GM21825 (cell line): ENCODE measurements around the gene GRHL3.

Source experiments
- ATAC-seq: cut with Tn5 transposase; IDR thresholded peaks from one replicate; pipeline ENCODE4 v1.9.1; 2021; ENCODE audit warnings: mild to moderate bottlenecking, moderate library complexity; ENCODE audit not compliant: unreplicated experiment

Gene GRHL3

DNA sequence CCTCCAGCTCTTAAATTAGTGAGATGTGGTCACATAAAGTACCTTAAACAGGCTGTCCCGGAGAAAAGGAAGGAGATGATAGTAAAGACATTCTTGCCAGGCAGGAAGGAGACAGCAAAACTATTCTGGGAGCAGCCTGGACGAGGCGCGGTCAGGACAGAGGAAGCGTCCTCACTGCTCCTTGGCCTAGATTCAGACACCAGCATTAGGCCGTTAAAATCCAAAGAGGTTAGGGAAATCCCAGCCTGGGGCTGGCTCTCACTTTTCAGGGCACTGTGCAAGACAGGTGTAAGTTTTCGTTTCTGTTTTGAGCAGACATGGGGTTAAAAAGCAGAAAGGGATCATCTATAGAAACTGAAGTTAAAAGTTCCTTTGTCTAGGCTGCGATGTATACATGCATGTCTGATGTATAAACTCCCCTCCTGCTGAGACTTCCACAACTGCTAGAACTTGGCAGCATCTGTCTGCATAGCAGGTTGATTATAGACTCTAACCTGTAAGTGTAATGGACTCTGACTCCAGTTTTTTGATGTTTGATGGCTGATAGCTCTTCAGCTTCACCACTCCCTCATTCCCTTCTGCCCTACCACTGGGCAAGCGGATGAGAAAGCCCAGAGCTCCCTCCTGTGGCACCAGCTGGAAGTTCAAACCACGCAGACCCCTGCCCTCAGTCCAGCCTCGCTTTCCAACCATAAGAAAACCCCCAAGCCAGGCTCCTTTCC lies 72.9 kb downstream of the GRHL3 start:
- ATAC-seq, result peak; percentile 59

DNA sequence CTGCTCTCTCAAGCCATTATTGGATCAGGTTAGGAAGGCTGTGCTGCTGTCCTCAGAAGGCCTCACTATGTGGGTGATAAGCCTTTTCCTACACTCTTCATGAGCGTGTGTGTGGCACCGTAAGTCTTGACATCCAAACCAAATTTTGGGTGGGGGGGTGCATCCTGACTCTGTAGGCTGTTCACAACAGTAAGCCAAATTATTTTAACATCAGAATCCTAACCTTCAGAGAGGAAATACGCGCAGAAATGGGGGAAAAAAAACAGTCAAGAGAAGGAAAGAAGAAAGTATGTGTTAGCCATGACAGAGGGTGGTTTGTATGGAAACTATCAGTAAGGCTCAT lies 73.4 kb downstream of the GRHL3 start:
- no peak for ATAC-seq

DNA sequence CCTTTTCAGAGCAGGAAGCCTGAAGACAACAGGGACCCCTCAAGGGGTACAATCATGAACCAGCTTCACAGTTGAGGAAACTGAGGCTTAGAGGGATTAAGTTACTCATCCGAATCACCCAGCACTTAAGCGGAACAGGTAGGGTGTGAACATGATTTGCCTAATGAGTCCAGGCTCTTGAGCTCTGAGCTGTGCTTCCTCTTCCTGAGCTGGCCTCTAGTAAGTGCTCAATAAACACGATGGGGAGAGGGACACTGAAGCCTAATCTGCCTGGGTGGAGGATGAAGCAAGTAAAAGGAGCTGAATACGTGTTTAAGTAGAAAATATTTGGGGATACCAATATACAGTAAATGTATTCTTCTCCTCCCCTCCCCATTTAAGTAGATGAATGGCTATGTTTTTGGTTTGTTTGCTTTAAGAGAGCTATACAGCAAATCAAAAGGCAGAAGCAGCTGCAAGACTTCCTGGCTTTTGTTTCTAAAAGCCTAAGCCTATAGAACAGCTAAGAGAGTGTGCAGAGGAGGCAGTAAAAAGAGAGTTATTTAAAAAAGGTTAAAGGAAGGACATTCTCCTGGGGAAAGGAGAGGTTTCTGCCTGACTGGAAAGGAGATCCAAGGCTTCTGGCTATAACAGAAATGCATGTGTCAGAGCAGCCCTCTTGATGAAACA lies 74.0 kb downstream of the GRHL3 start:
- ATAC-seq, result no peak

DNA sequence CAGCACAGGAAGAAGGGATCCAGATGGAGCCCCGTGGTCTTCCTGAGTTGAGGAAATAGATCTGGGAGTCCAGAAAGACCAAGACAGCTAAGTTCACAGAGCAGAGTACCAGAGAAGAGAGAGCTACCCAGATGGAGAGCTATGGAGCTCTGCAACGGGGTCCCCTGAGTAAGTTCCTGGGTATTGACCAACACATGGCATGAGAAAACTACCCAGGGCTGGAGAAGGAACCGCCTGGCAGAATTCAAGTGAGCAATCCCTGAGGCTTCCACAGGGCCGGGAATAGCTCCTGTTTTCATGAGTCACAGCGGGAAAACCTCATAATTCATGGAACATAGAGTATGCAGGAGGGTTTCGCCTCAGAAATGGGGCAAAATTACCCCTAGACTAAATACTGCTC lies 74.7 kb downstream of the GRHL3 start:
- ATAC-seq, result no peak

GRCh38 chr1:24400065-24400464 lies 80.9 kb downstream of the GRHL3 start:
- ATAC-seq, result no peak

DNA sequence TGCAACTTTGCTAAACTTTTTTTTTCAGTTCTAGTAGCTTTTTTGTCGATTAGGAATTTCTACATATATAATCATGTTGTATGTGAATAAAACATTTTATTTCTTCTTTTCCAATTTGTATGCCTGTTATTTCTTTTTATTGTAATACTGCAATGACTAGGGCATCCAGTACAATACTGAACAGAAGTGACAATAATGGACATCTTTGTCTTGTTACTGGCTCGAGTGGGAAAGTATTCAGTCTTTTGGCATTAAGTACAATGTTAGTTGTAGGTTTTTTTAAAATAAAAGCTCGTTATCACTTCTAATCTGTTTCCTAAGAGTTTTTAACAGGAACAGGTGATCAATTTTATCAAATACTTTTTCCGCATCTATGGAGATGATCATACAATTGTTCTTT lies 84.6 kb downstream of the GRHL3 start:
- no peak for ATAC-seq
